Nephron progenitor cell (in vitro differentiated cells): ENCODE measurements around the gene C17orf50.
A peak's percentile ranks its signal among the peaks of the same experiment; 100 is the strongest.

Experiments used
- DNase-seq: peaks from one replicate; pipeline ENCODE4 v3.0.0; 2021
- H3K27ac Mint-ChIP-seq: 2 replicates; pipeline ENCODE4 v1.8.0; 2021; ENCODE audit warnings: mild to moderate bottlenecking, moderate library complexity, mixed read lengths
- H3K27me3 Mint-ChIP-seq: 2 replicates; pipeline ENCODE4 v1.8.0; 2021; ENCODE audit warnings: mild to moderate bottlenecking, low read depth, mixed read lengths; ENCODE audit not compliant: poor library complexity
- H3K36me3 Mint-ChIP-seq: 2 replicates; pipeline ENCODE4 v1.8.0; 2021; ENCODE audit warnings: low read depth, mixed read lengths
- H3K4me1 Mint-ChIP-seq: 2 replicates; pipeline ENCODE4 v1.8.0; 2021; ENCODE audit warnings: mixed read lengths
- H3K4me3 Mint-ChIP-seq: 2 replicates; pipeline ENCODE4 v1.8.0; 2021; ENCODE audit warnings: mild to moderate bottlenecking, moderate library complexity, mixed read lengths
- H3K9me3 Mint-ChIP-seq: 2 replicates; pipeline ENCODE4 v1.8.0; 2021; ENCODE audit warnings: mild to moderate bottlenecking, moderate library complexity, mixed read lengths
- CTCF ChIP-seq: fragments of 200-600 bp; sonication (generic); IDR thresholded peaks from 2 replicates; pipeline ENCODE4 v1.5.0; 2021; ENCODE audit warnings: antibody characterized with exemption

Gene C17orf50

GRCh38 chr17:35726953-35727460, 33.7 kb upstream of the C17orf50 start:
- Mint-ChIP-seq H3K36me3 (peaks cover 22% of the 10 kb centered on the region), H3K27me3 (peaks cover 3% of the 10 kb centered on the region), H3K4me3 (no peak overlapping the region), H3K9me3 (no peaks in the 10 kb centered on the region), H3K4me1 (peaks cover 73% of the 10 kb centered on the region), H3K27ac (peak overlapping the region; percentile 77)
- DNase-seq, result no peak
- TF ChIP-seq CTCF, result no peak

DNA sequence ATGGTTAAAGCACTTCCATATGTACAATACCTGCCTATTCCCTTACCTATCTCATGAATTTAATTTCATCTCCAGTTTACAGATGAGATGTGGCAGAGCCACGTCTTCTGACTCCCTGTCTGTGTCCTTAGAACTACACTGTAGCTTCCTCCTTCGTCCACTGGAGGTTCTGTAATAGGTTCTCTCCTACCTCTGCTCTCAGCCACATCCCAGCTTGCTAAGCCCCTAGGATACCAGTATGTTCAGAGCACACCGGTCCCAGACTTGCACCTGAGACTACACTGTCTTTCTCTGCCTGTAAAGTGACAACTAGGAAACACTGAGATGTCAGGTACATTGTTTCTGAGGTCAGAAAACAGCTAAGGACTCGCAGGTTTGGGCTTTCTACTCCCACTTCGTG, 33.1 kb upstream of the C17orf50 start:
- Mint-ChIP-seq H3K4me1 (peaks cover 79% of the 10 kb centered on the region), H3K4me3 (peak overlapping the region; percentile 0)

GRCh38 chr17:35728551-35728950, 32.1 kb upstream of the C17orf50 start:
- DNase-seq, result no peak
- H3K4me3 Mint-ChIP-seq, result no peak overlapping the region
- no peak for TF ChIP-seq CTCF
- H3K27ac Mint-ChIP-seq, result no peak overlapping the region
- H3K27me3 Mint-ChIP-seq, result peaks cover 3% of the 10 kb centered on the region
- peaks cover 20% of the 10 kb centered on the region for H3K36me3 Mint-ChIP-seq
- peaks cover 85% of the 10 kb centered on the region for H3K4me1 Mint-ChIP-seq
- H3K9me3 Mint-ChIP-seq, result no peaks in the 10 kb centered on the region

More for the DNA sequence above, 33.1 kb upstream of the C17orf50 start:
- TF ChIP-seq CTCF, result no peak
- Mint-ChIP-seq H3K36me3 (peaks cover 22% of the 10 kb centered on the region), H3K9me3 (no peaks in the 10 kb centered on the region), H3K27ac (peak overlapping the region; percentile 5), H3K27me3 (peaks cover 3% of the 10 kb centered on the region)
- no peak for DNase-seq

DNA sequence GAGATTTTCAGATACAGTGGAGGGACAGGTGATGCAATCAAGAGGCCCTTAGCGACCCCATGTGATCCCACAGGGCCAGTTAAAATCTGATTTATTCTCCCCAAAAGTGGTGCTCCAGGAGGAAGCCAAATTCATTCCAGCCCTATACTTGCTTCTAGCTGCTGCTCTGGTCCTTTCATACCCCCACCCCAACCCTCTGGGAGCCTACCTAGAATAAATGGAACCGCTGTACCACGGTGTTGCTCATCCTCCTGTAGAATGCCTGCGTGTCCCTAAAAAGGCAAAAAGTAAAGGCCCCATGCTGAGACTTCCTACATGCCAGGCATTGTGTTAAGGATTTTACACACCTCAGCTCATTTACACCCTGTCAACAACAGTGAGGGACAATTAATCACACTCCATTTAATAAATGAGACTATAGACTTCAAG, 31.3 kb upstream of the C17orf50 start:
- Mint-ChIP-seq H3K4me3 (peak overlapping the region; percentile 25), H3K4me1 (peaks cover 80% of the 10 kb centered on the region), H3K9me3 (no peaks in the 10 kb centered on the region), H3K27me3 (peaks cover 3% of the 10 kb centered on the region), H3K27ac (no peak overlapping the region), H3K36me3 (peaks cover 11% of the 10 kb centered on the region)
- no peak for TF ChIP-seq CTCF
- no peak for DNase-seq

DNA sequence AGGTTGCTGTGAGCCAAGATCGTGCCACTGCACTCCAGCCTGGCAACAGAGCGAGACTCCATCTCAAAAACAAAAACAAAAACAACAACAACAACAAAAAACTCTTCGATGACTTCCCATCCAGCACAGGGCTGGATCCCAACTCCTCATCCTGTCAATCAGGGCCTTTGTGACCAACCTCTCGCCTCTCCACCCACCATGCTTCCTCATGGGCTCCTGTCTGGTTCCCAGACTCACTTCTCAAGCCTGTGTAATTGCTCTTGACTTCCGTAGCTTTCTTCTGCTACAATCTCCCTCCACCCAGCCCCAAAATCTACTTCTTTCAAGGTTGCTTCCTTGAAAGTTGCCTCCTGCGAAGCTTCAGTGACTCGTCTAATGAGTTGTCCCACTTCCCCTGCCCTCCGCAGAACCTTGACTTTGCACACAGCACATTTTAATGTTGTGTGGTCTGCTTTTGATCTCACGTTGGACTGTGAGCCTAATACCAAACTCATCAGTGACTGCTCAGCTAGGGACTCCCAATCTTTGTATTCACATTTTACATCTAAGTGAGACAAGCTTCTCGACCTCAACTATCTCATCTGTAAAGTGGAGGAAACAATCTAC, 30.2 kb upstream of the C17orf50 start:
- Mint-ChIP-seq H3K27me3 (peaks cover 8% of the 10 kb centered on the region), H3K36me3 (peaks cover under 1% of the 10 kb centered on the region), H3K4me3 (peak overlapping the region; percentile 78), H3K27ac (no peak overlapping the region), H3K4me1 (peaks cover 69% of the 10 kb centered on the region), H3K9me3 (no peaks in the 10 kb centered on the region)
- no peak for DNase-seq
- no peak for TF ChIP-seq CTCF
